ENCODE measurements around the gene KIAA0753.

The KIAA0753 gene

DNA sequence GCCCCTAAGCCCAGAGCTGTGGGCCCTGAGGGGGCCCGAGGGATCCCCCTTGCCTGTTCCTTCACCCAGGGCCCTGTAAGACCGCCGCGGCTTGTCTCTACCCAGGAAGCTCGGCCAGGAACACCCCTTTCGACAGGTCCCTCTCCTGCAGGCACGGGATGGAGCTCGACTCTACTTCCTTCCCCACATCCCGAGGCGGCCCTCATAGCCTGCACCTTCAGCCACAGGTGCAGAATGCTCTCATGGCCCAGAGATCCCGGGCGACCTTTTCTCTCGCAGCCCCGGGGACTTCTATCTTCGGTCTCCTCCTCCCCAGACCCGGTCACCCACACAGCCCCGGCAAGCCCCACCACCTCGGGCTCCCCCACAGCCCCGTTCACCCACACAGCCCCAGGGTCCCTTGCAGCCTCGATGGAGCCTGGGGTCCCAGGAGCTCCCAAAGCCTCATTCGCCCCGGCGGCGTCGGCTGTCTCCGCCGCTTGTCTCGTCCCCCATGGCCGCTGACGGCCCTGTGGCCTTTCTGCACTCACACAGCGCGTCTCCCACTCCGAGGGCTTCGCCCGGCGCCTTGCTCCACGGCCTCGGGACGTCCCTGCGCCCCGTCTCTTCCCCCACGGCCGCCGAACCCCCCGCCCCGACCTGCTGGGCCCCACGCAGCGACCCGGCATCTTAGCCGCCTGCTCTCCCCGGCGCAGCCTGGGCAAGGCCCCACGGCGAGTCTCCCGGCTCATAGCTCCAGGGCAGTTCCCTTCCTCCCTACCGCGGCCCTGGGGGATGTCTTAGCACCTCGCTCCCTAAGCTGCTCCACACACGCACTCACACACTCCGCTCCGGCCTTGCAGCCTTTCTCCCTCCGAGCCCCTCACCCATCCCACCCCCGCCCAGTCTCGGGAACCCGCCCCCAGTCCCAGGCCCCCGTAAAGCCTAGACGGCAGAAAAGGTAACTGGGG lies 650 bp downstream of the KIAA0753 start:
- no peak for DNase-seq

DNA sequence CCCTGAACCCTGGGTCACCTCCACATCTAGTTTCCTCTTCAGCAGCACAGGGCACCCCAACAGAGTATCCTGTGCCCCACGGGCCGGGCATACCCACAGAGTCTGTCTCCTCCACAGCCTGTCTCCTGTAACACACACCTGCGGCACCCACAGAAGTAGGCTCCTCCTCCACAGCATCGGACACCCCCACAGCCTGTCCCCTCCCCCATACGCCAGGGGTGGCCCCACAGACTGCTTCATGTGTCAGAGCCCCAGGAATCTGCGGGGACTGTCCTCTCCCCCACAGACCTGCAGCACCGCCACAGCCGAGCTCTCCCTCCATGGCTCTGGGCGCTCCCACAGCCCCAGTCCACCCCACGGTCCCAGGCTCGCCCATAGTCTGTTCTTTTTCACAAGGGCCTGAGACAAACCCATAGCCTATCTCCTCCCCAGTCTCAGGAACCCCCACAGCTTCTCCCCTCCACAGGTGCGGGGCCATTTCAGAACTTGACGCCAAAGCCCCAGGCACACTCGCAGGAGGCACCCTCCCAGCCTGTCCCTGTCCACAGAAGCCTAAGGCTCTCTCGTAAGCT lies 1.4 kb downstream of the KIAA0753 start:
- no peak for DNase-seq

- no peak for DNase-seq
Observed at GRCh38 chr17:6638046-6638908, 2.2 kb downstream of the KIAA0753 start.

DNA sequence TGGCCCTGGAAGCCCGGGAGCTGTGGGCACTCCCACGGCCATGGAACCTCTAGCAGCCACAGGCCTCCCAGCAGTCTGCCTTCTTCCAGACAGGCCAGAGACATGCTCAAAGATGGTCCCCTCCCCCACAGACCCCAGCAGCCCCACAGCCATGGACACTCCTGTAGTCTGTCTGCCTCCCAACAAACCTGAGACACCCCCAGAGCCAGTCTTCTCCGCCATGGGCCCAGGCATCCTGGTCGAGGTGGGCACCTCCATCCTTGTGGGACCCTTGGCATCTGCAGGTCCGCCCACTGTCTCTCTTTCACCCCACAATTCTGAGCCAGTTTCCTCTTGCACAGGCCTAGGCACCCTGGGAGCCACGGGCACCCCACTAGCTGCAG lies 3.1 kb downstream of the KIAA0753 start:
- no peak for DNase-seq

GRCh38 chr17:6636616-6637457 lies 3.7 kb downstream of the KIAA0753 start:
- DNase-seq: no peak

GRCh38 chr17:6636105-6636504 lies 4.4 kb downstream of the KIAA0753 start:
- no peak for DNase-seq

DNA sequence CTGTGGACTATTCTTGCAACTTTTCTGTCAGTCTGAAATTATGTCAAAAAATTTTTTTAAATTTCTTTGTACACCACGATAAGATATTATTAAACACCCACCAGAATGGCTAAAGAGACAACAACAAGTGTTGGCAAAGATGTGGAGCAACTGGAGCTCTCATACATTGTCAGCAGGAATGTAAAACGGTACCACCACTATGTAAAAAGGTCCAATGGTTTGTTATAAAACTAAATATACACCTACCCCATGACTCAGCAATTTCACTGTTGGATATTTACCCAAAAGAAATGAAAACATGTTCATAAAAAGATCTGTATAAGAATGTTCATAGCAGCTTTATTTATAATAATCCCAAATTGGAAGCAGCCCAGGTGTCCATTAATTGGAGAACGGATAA lies 7.2 kb downstream of the KIAA0753 start:
- DNase-seq: no peak

- no peak for DNase-seq
Observed at GRCh38 chr17:6632530-6632929, 8.0 kb downstream of the KIAA0753 start.

GRCh38 chr17:6630390-6630789 lies 10.1 kb downstream of the KIAA0753 start:
- DNase-seq: no peak

GRCh38 chr17:6627019-6627418 lies 13.5 kb downstream of the KIAA0753 start:
- DNase-seq: no peak

GRCh38 chr17:6626616-6627015 lies 13.9 kb downstream of the KIAA0753 start:
- DNase-seq: no peak

GRCh38 chr17:6623941-6624340 lies 16.6 kb downstream of the KIAA0753 start:
- DNase-seq: no peak

DNA sequence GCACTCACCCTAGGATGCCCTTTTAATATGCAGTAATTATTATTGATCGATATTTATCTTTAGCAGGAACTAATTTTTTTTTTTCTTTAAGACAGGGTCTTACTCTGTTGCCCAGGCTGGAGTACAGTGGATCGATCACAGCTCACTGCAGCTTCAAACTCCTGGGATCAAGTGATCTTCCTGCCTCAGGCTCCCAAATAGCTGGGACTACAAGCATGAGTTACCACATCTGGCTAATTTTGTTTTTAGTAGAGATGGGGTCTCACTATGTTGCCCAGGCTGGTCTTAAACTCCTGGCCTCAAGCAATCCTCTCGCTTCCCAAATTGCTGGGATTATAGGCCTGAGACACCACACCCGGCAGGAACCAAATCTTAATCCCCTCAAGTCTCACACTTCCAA lies 29.3 kb downstream of the KIAA0753 start:
- no peak for DNase-seq

DNA sequence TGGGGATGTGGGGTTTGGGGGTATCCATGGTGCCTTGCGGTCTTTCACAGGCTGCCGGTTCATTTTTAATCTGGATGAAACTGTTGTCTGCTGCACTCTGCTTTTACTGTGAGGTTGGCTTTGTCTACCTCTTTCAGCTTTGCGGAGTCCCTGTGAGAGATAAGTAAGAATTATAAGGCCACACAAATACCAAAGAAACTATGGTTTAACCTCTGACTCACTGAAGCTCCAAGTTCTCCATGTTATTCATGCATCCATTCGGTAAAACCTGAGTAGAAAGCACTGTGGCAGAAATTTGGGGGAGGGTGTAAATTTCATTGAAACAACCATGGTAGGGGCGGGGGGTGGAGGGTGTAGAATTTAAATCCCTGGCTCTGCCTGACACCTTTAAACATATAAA lies 30.5 kb downstream of the KIAA0753 start:
- DNase-seq: no peak

DNA sequence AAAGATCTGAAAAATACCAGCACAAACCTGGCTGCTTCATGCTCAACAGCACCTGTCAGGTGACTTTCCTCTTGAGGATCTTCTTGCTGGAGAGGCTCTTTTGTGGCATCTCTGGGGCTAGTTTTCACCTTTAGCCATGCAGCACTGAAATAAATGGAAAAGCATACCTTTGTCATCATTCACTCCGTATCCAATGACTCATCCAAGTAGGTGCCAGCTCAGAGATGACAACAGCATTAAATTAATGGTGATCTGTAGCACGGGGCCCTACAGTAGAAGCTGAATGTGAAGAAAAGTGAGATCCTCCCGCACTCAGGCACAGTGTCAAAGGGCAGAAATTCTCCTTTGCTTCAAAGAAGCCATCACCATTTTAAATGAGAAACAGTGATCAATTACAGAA lies 32.2 kb downstream of the KIAA0753 start:
- no peak for DNase-seq

GRCh38 chr17:6605142-6605541 lies 35.4 kb downstream of the KIAA0753 start:
- DNase-seq: no peak

- no peak for DNase-seq
Observed at GRCh38 chr17:6603744-6604325, 36.7 kb downstream of the KIAA0753 start.

GRCh38 chr17:6602141-6602540 lies 38.4 kb downstream of the KIAA0753 start:
- DNase-seq: no peak

DNA sequence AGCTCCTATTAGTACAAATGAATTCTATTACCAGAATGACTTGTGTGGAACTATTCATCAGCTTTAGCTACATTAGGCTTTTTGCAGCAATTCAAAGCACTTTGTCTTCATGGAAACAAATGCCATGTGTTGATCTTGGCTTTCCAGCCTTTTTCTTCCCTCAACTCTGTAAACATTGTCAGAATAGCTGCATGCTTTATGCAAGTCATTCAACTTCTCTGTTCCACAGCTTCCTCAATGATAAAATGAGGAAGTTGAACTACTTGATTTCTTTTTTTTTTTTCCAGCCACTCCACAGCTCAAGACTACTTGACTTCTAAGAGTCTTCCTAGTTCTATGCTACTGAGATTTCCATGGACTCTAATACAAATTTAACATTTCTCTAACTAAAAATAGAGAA lies 41.1 kb downstream of the KIAA0753 start:
- DNase-seq: no peak

- DNase-seq: no peak
Observed at GRCh38 chr17:6597727-6598126, 42.8 kb downstream of the KIAA0753 start.

DNA sequence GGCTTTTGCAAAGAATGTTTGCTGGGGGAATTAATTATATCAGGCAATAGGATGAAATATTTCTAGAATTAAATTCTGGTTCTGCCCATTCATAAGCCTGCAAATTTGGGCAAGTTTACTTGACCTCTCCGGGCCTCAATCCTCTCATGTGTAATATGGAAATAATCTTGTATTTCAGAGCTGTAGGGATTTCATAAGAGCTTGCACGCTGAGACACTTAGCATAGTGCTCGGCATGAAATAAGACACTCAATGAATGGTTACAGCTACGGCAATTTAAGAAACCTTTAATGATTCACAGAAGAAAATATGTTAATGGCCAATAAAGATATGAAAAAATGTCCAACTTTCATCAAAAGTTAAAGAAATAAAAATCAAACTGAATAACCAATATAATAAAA lies 43.6 kb downstream of the KIAA0753 start:
- DNase-seq: no peak

DNA sequence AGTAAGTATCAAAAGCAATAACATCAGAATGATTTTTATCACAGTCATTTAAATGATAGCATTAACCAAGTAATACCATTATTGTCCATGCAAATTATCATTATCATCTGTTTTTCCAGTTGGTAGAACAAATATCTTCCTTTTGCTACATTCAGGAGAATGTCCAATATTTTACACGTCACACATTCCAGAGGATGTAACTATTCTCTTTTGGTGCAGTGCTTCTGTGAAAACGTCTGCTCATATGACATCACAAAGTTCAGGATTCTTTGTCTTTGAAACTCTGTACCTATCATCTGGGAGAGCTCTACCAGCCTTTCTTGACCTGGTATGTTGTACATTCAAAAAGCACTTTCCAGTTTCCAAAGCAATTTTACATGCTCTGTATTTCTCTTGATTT lies 44.0 kb downstream of the KIAA0753 start:
- DNase-seq: no peak

Measured in stimulated activated CD4-positive, alpha-beta T cell treated with anti-CD3 and anti-CD28 coated beads, Interleukin-2, amount 100 ng/mL, for 48 hours (primary cell).